SK-N-SH (cell line): ENCODE data around the gene TBL1X.

Source experiments
- CTCF ChIP-seq: fragments of 200-600 bp; sonication (generic); IDR thresholded peaks from 2 replicates; pipeline ENCODE4 v1.6.1; 2017; ENCODE audit warnings: antibody characterized with exemption, mild to moderate bottlenecking, moderate library complexity
- EZH2phosphoT487 ChIP-seq: fragments of 200-600 bp; sonication (generic); IDR thresholded peaks from 2 replicates; pipeline ENCODE4 v1.6.1; 2017; ENCODE audit warnings: low read depth, mixed run types, mild to moderate bottlenecking, antibody characterized with exemption, moderate library complexity, borderline replicate concordance
- FOXM1 ChIP-seq: IDR thresholded peaks from 2 replicates; pipeline ENCODE4 v1.4.0; 2012; ENCODE audit warnings: low read depth, mild to moderate bottlenecking
- IRF3 ChIP-seq: fragments of 150-350 bp; IDR thresholded peaks from 2 replicates; pipeline ENCODE4 v1.6.1; 2016; ENCODE audit warnings: mild to moderate bottlenecking, low read depth, low read length
- JUND ChIP-seq: IDR thresholded peaks from 2 replicates; pipeline ENCODE4 v1.4.0; 2012
- SIN3A ChIP-seq: IDR thresholded peaks from 2 replicates; pipeline ENCODE4 v1.6.1; 2012; ENCODE audit warnings: low read depth, mild to moderate bottlenecking, low read length, moderate library complexity, borderline replicate concordance
- YY1 ChIP-seq: IDR thresholded peaks from 2 replicates; pipeline ENCODE4 v1.4.0; 2012; ENCODE audit warnings: low read depth, mild to moderate bottlenecking
- ZBTB33 ChIP-seq: IDR thresholded peaks from 2 replicates; pipeline ENCODE4 v1.4.0; 2012; ENCODE audit warnings: low read depth, borderline replicate concordance

GRCh38 chrX:9462456-9462855 lies 2.4 kb upstream of the TBL1X start:
- TF ChIP-seq CTCF (no peak), ZBTB33 (no peak), FOXM1 (no peak), YY1 (no peak), EZH2phosphoT487 (no peak), SIN3A (no peak), IRF3 (no peak), JUND (no peak)
